Mammary epithelial cell (primary cell): ENCODE measurements around the gene USP12.

Experiments
- EZH2 ChIP-seq: IDR thresholded peaks from 2 replicates; pipeline ENCODE4 v1.6.1; 2012; ENCODE audit warnings: low read length, inconsistent platforms, borderline replicate concordance
- TF ChIP-seq, protein P1 (sequence below), 2 donors: IDR thresholded peaks in 1 of 2; conservative IDR thresholded peaks in 1 of 2; 2 replicates each; pipeline ENCODE4 v1.5.1; 2011 to 2012; ENCODE audit warnings: inconsistent platforms in 2 of 2, low read length in 2 of 2, mild to moderate bottlenecking in 2 of 2, control low read depth in 1 of 2, low read depth in 1 of 2; ENCODE audit not compliant: insufficient read depth in 1 of 2; ENCODE audit errors: extremely low read depth in 1 of 2

DNA sequence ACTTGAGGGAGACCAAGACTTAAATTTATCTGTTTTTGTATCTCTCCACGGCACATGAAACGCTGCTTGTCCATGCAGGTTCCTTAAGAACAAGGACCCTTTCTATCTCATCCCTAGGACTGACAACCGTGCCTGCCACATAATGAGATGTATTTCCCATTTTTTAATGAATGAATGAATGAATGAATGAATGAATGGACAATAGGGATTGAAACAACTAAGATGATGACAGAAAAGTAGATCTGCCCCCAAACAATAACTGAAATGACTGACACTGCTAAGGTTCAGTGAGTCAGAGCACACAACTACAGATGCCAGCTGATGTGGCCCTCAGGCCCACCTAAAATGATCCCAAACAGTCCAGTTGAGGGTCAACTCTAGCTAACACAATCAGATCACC is 69.8 kb downstream of the USP12 start:
- TF ChIP-seq, protein P1, sequence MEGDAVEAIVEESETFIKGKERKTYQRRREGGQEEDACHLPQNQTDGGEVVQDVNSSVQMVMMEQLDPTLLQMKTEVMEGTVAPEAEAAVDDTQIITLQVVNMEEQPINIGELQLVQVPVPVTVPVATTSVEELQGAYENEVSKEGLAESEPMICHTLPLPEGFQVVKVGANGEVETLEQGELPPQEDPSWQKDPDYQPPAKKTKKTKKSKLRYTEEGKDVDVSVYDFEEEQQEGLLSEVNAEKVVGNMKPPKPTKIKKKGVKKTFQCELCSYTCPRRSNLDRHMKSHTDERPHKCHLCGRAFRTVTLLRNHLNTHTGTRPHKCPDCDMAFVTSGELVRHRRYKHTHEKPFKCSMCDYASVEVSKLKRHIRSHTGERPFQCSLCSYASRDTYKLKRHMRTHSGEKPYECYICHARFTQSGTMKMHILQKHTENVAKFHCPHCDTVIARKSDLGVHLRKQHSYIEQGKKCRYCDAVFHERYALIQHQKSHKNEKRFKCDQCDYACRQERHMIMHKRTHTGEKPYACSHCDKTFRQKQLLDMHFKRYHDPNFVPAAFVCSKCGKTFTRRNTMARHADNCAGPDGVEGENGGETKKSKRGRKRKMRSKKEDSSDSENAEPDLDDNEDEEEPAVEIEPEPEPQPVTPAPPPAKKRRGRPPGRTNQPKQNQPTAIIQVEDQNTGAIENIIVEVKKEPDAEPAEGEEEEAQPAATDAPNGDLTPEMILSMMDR (conservative IDR thresholded peaks at IDR 0.05 in 1 of 2, IDR thresholded peaks at IDR 0.05 in 1 of 2; ENCODE audit: extremely low read depth in 1 of 2, insufficient read depth in 1 of 2, low read depth in 1 of 2, low read length in 2 of 2), result no peak
- TF ChIP-seq EZH2, result no peak
